CMK (cell line): ENCODE results near the gene TNIP2.
"Not testable (repeated sequence)": the region's sequence is repeated elsewhere in the genome, so short reads cannot be mapped to it uniquely, and the experiment has no call there.

Experiments used
- DNase-seq: peaks from one replicate; pipeline ENCODE4 v3.0.0-alpha.2; 2010; ENCODE audit warnings: low read depth

TNIP2 gene

GRCh38 chr4:2768921-2769336 lies 12.8 kb upstream of the TNIP2 start:
- DNase-seq, result no peak

- DNase-seq, result no peak
These were observed 12.0 kb upstream of the TNIP2 start for GRCh38 chr4:2768124-2768523.

GRCh38 chr4:2767705-2768074 lies 11.6 kb upstream of the TNIP2 start:
- no peak for DNase-seq

- no peak for DNase-seq
These were observed 11.0 kb upstream of the TNIP2 start for GRCh38 chr4:2767046-2767704.

GRCh38 chr4:2765832-2766526 lies 9.8 kb upstream of the TNIP2 start:
- DNase-seq, result no peak

GRCh38 chr4:2763511-2763967 lies 7.4 kb upstream of the TNIP2 start:
- DNase-seq, result no peak

GRCh38 chr4:2762486-2763370 lies 6.6 kb upstream of the TNIP2 start:
- not testable (repeated sequence) for DNase-seq

- no peak for DNase-seq
These were observed 5.9 kb upstream of the TNIP2 start for GRCh38 chr4:2762048-2762447.

- no peak for DNase-seq
These were observed 5.1 kb upstream of the TNIP2 start for GRCh38 chr4:2761035-2761923.

- no peak for DNase-seq
These were observed 1.3 kb upstream of the TNIP2 start for GRCh38 chr4:2757426-2757825.

GRCh38 chr4:2756691-2757350 lies 685 bp upstream of the TNIP2 start:
- DNase-seq, result no peak

GRCh38 chr4:2754848-2755819 lies 1.0 kb downstream of the TNIP2 start:
- no peak for DNase-seq

GRCh38 chr4:2753436-2753835 lies 2.7 kb downstream of the TNIP2 start:
- no peak for DNase-seq

- DNase-seq, result no peak
These were observed 5.2 kb downstream of the TNIP2 start for GRCh38 chr4:2750719-2751605.

- DNase-seq, result no peak
These were observed 9.0 kb downstream of the TNIP2 start for GRCh38 chr4:2746891-2747695.

- DNase-seq, result no peak
These were observed 9.9 kb downstream of the TNIP2 start for GRCh38 chr4:2745981-2746806.

GRCh38 chr4:2745516-2745915 lies 10.6 kb downstream of the TNIP2 start:
- DNase-seq, result no peak
